Vagina (tissue), 2 donors: ENCODE data around the gene PSMB9. TPM values are rescaled to one million over a fixed set of nuclear protein-coding genes. Genes with fewer than 3 reads are reported as not detected.

Experiments used
- DNase-seq, 2 donors: peaks; one replicate each; pipeline ENCODE4 v3.0.0-alpha.2; 2017; ENCODE audit errors: extremely low spot score in 2 of 2
- H3K27ac ChIP-seq: fragments of 200-600 bp; sonication (generic); one replicate; pipeline ENCODE4 v1.5.1; 2019
- H3K27me3 ChIP-seq: fragments of 200-600 bp; sonication (generic); one replicate; pipeline ENCODE4 v1.5.1; 2019
- H3K36me3 ChIP-seq, 2 donors: fragments of 200-600 bp; sonication (generic); one replicate each; pipeline ENCODE4 v1.5.1; 2017 to 2019
- H3K4me1 ChIP-seq: fragments of 200-600 bp; sonication (generic); one replicate; pipeline ENCODE4 v1.5.1; 2019
- H3K4me3 ChIP-seq, 2 donors: fragments of 200-600 bp; sonication (generic); 1 replicate in 1 of 2; 2 replicates in 1 of 2; pipeline ENCODE4 v1.5.1; 2016 to 2019
- H3K9me3 ChIP-seq: fragments of 200-600 bp; sonication (generic); one replicate; pipeline ENCODE4 v1.5.1; 2019
- CTCF ChIP-seq, 3 experiments: fragments of 450-650 bp in 2 of 3; fragments of 200-600 bp in 1 of 3; sonication (generic) in 1 of 3; IDR thresholded peaks; one replicate each; pipeline ENCODE4 v1.5.1; 2017 to 2019; ENCODE audit warnings: antibody characterized with exemption in 3 of 3, mild to moderate bottlenecking in 2 of 3, moderate library complexity in 2 of 3
- POLR2A ChIP-seq, 2 donors: fragments of 450-650 bp; IDR thresholded peaks; one replicate each; pipeline ENCODE4 v1.6.1; 2017; ENCODE audit warnings: antibody characterized with exemption in 2 of 2, mild to moderate bottlenecking in 2 of 2, moderate library complexity in 2 of 2
- POLR2AphosphoS5 ChIP-seq, 2 donors: sonication (generic); formaldehyde crosslinking; IDR thresholded peaks; one replicate each; pipeline ENCODE4 v1.9.0; 2017; ENCODE audit warnings: antibody characterized with exemption in 2 of 2, mild to moderate bottlenecking in 2 of 2, low read depth in 1 of 2; ENCODE audit not compliant: insufficient read depth in 1 of 2
- intact Hi-C: fragments of 100-400 bp; cut with DNase I; formaldehyde crosslinking; loops from one replicate; pipeline ENCODE4 v1.15.1; 2023
- total RNA-seq: library from RNA; depleted of rRNA; stranded (reverse); fragments of >200 nt; gene quantifications from one replicate; pipeline ENCODE4 v1.2.3, GENCODE V29; 2016

The PSMB9 gene
- total RNA-seq, 1 donor from 2014 or later = 19.6 TPM

- peak in 1 of 2 donors; percentile 72 for TF ChIP-seq POLR2AphosphoS5 (IDR thresholded peaks at IDR 0.05; ENCODE audit: insufficient read depth in 1 of 2, low read depth in 1 of 2)
- no peak for TF ChIP-seq POLR2A (IDR thresholded peaks at IDR 0.05)
- peak in 2 of 3 experiments; percentile 9 to 47 for TF ChIP-seq CTCF (IDR thresholded peaks at IDR 0.05)
- no peaks in the 10 kb centered on the region for H3K9me3 ChIP-seq
- intact Hi-C loops = loop anchor here (5.0 kb wide), 1 partner anchor 41 kb away; no protein-coding TSS in a partner anchor
- H3K27ac ChIP-seq = no peak overlapping the region
- no peak overlapping the region for H3K4me3 ChIP-seq
- no peak for DNase-seq
- H3K4me1 ChIP-seq = no peaks in the 10 kb centered on the region
- no peaks in the 10 kb centered on the region for H3K27me3 ChIP-seq
- H3K36me3 ChIP-seq = peaks cover 0 to 17% of the 10 kb centered on the region in 2 donors
These were observed 28.0 kb upstream of the PSMB9 start for GRCh38 chr6:32825966-32826365.

GRCh38 chr6:32827025-32827424 is 27.0 kb upstream of the PSMB9 start:
- H3K27ac ChIP-seq = no peak overlapping the region
- H3K4me3 ChIP-seq = no peak overlapping the region
- intact Hi-C loops = loop anchor here (5.0 kb wide), 1 partner anchor 40 kb away; no protein-coding TSS in a partner anchor
- TF ChIP-seq POLR2AphosphoS5 (IDR thresholded peaks at IDR 0.05; ENCODE audit: insufficient read depth in 1 of 2, low read depth in 1 of 2) (no peak), POLR2A (IDR thresholded peaks at IDR 0.05) (no peak), CTCF (IDR thresholded peaks at IDR 0.05) (no peak)
- DNase-seq = no peak
- no peaks in the 10 kb centered on the region for H3K4me1 ChIP-seq
- no peaks in the 10 kb centered on the region for H3K27me3 ChIP-seq
- H3K9me3 ChIP-seq = no peaks in the 10 kb centered on the region
- H3K36me3 ChIP-seq = peaks cover 0 to 26% of the 10 kb centered on the region in 2 donors

- no peak overlapping the region for H3K27ac ChIP-seq
- H3K4me3 ChIP-seq = no peak overlapping the region
- no peaks in the 10 kb centered on the region for H3K9me3 ChIP-seq
- DNase-seq = no peak
- H3K27me3 ChIP-seq = no peaks in the 10 kb centered on the region
- no peaks in the 10 kb centered on the region for H3K4me1 ChIP-seq
- TF ChIP-seq POLR2A (IDR thresholded peaks at IDR 0.05) (no peak), CTCF (IDR thresholded peaks at IDR 0.05) (no peak), POLR2AphosphoS5 (IDR thresholded peaks at IDR 0.05; ENCODE audit: insufficient read depth in 1 of 2, low read depth in 1 of 2) (no peak)
- intact Hi-C loops = loop anchor here (5.0 kb wide), 1 partner anchor 38 kb away; no protein-coding TSS in a partner anchor
- peaks cover 0 to 30% of the 10 kb centered on the region in 2 donors for H3K36me3 ChIP-seq
These were observed 24.5 kb upstream of the PSMB9 start for GRCh38 chr6:32829495-32829894.

GRCh38 chr6:32830017-32830416 is 24.0 kb upstream of the PSMB9 start:
- no peak overlapping the region for H3K4me3 ChIP-seq
- peaks cover 0 to 35% of the 10 kb centered on the region in 2 donors for H3K36me3 ChIP-seq
- TF ChIP-seq POLR2AphosphoS5 (IDR thresholded peaks at IDR 0.05; ENCODE audit: insufficient read depth in 1 of 2, low read depth in 1 of 2) (no peak), CTCF (IDR thresholded peaks at IDR 0.05) (no peak), POLR2A (IDR thresholded peaks at IDR 0.05) (no peak)
- no peak for DNase-seq
- H3K27me3 ChIP-seq = no peaks in the 10 kb centered on the region
- no peaks in the 10 kb centered on the region for H3K4me1 ChIP-seq
- H3K9me3 ChIP-seq = no peaks in the 10 kb centered on the region
- no peak overlapping the region for H3K27ac ChIP-seq
- intact Hi-C loops = no loop called here

GRCh38 chr6:32830936-32831335 is 23.1 kb upstream of the PSMB9 start:
- TF ChIP-seq CTCF (IDR thresholded peaks at IDR 0.05) (no peak), POLR2AphosphoS5 (IDR thresholded peaks at IDR 0.05; ENCODE audit: insufficient read depth in 1 of 2, low read depth in 1 of 2) (no peak), POLR2A (IDR thresholded peaks at IDR 0.05) (no peak)

More at GRCh38 chr6:32830936-32831335, 23.1 kb upstream of the PSMB9 start:
- intact Hi-C loops = no loop called here
- no peak for DNase-seq
- Histone ChIP-seq H3K36me3 (peaks cover 0 to 42% of the 10 kb centered on the region in 2 donors), H3K4me1 (peaks cover under 1% of the 10 kb centered on the region), H3K9me3 (no peaks in the 10 kb centered on the region), H3K4me3 (no peak overlapping the region), H3K27me3 (no peaks in the 10 kb centered on the region), H3K27ac (no peak overlapping the region)
